Stimulated activated CD4-positive, alpha-beta T cell treated with anti-CD3 and anti-CD28 coated beads, TNF-alpha, amount 100 ng/mL, for 4 hours (primary cell): ENCODE results near the gene BCL2L1.

Experiments used
- DNase-seq, 3 experiments: peaks; one replicate each; pipeline ENCODE4 v3.0.0-alpha.2; 2020; ENCODE audit warnings: low read depth in 3 of 3

The BCL2L1 gene

GRCh38 chr20:31691646-31692275, 30.9 kb downstream of the BCL2L1 start:
- DNase-seq = no peak

GRCh38 chr20:31690124-31690666, 32.5 kb downstream of the BCL2L1 start:
- no peak for DNase-seq

GRCh38 chr20:31689141-31689540, 33.5 kb downstream of the BCL2L1 start:
- no peak for DNase-seq

- DNase-seq = no peak
Measured at GRCh38 chr20:31687777-31688176, 34.9 kb downstream of the BCL2L1 start.

- DNase-seq = no peak
Measured at GRCh38 chr20:31685853-31686643, 36.6 kb downstream of the BCL2L1 start.

- DNase-seq = no peak
Measured at GRCh38 chr20:31684153-31685015, 38.3 kb downstream of the BCL2L1 start.

GRCh38 chr20:31682927-31683326, 39.7 kb downstream of the BCL2L1 start:
- no peak for DNase-seq

- no peak for DNase-seq
Measured at GRCh38 chr20:31682352-31682751, 40.3 kb downstream of the BCL2L1 start.

- DNase-seq = no peak
Measured at GRCh38 chr20:31681769-31682168, 40.9 kb downstream of the BCL2L1 start.

GRCh38 chr20:31681128-31681727, 41.4 kb downstream of the BCL2L1 start:
- no peak for DNase-seq

- no peak for DNase-seq
Measured at GRCh38 chr20:31680286-31681127, 42.2 kb downstream of the BCL2L1 start.

GRCh38 chr20:31679357-31680285, 43.0 kb downstream of the BCL2L1 start:
- no peak for DNase-seq

GRCh38 chr20:31678389-31679356, 44.0 kb downstream of the BCL2L1 start:
- DNase-seq = no peak

- DNase-seq = no peak
Measured at GRCh38 chr20:31677553-31678260, 45.0 kb downstream of the BCL2L1 start.

GRCh38 chr20:31676609-31676989, 46.1 kb downstream of the BCL2L1 start:
- no peak for DNase-seq

- DNase-seq = peak; percentile 18 to 63 (median 53)
Measured at GRCh38 chr20:31675828-31676608, 46.6 kb downstream of the BCL2L1 start.
